ENCODE measurements around the gene CTNNBL1.

Gene CTNNBL1

GRCh38 chr20:37808233-37809070, 114.6 kb downstream of the CTNNBL1 start:
- no peak for DNase-seq (ENCODE audit: low read depth in 2 of 3, low spot score in 1 of 3)

GRCh38 chr20:37810027-37810426, 116.2 kb downstream of the CTNNBL1 start:
- no peak for DNase-seq (ENCODE audit: low read depth in 2 of 3, low spot score in 1 of 3)

GRCh38 chr20:37816003-37816402, 122.2 kb downstream of the CTNNBL1 start:
- DNase-seq (ENCODE audit: low read depth in 2 of 3, low spot score in 1 of 3), result no peak

- DNase-seq (ENCODE audit: low read depth in 2 of 3, low spot score in 1 of 3), result no peak
Measured at GRCh38 chr20:37816726-37817125, 122.9 kb downstream of the CTNNBL1 start.

- no peak for DNase-seq (ENCODE audit: low read depth in 2 of 3, low spot score in 1 of 3)
Measured at GRCh38 chr20:37821696-37822095, 127.9 kb downstream of the CTNNBL1 start.

- DNase-seq (ENCODE audit: low read depth in 2 of 3, low spot score in 1 of 3), result no peak
Measured at GRCh38 chr20:37822141-37822601, 128.3 kb downstream of the CTNNBL1 start.

- no peak for DNase-seq (ENCODE audit: low read depth in 2 of 3, low spot score in 1 of 3)
Measured at GRCh38 chr20:37823296-37823980, 129.6 kb downstream of the CTNNBL1 start.

- no peak for DNase-seq (ENCODE audit: low read depth in 2 of 3, low spot score in 1 of 3)
Measured at GRCh38 chr20:37827605-37828004, 133.8 kb downstream of the CTNNBL1 start.

- no peak for DNase-seq (ENCODE audit: low read depth in 2 of 3, low spot score in 1 of 3)
Measured at GRCh38 chr20:37828684-37829083, 134.9 kb downstream of the CTNNBL1 start.

GRCh38 chr20:37829128-37829527, 135.3 kb downstream of the CTNNBL1 start:
- DNase-seq (ENCODE audit: low read depth in 2 of 3, low spot score in 1 of 3), result no peak

- no peak for DNase-seq (ENCODE audit: low read depth in 2 of 3, low spot score in 1 of 3)
Measured at GRCh38 chr20:37833221-37833896, 139.5 kb downstream of the CTNNBL1 start.

GRCh38 chr20:37836926-37837325, 143.1 kb downstream of the CTNNBL1 start:
- DNase-seq (ENCODE audit: low read depth in 2 of 3, low spot score in 1 of 3), result no peak

- DNase-seq (ENCODE audit: low read depth in 2 of 3, low spot score in 1 of 3), result no peak
Measured at GRCh38 chr20:37837924-37838323, 144.1 kb downstream of the CTNNBL1 start.

- DNase-seq (ENCODE audit: low read depth in 2 of 3, low spot score in 1 of 3), result no peak
Measured at GRCh38 chr20:37838769-37839431, 145.1 kb downstream of the CTNNBL1 start.

GRCh38 chr20:37839432-37839827, 145.6 kb downstream of the CTNNBL1 start:
- no peak for DNase-seq (ENCODE audit: low read depth in 2 of 3, low spot score in 1 of 3)

- no peak for DNase-seq (ENCODE audit: low read depth in 2 of 3, low spot score in 1 of 3)
Measured at GRCh38 chr20:37839955-37840354, 146.1 kb downstream of the CTNNBL1 start.

GRCh38 chr20:37841389-37841788, 147.6 kb downstream of the CTNNBL1 start:
- DNase-seq (ENCODE audit: low read depth in 2 of 3, low spot score in 1 of 3), result no peak

- no peak for DNase-seq (ENCODE audit: low read depth in 2 of 3, low spot score in 1 of 3)
Measured at GRCh38 chr20:37841971-37842370, 148.1 kb downstream of the CTNNBL1 start.

- DNase-seq (ENCODE audit: low read depth in 2 of 3, low spot score in 1 of 3), result no peak
Measured at GRCh38 chr20:37845241-37845681, 151.4 kb downstream of the CTNNBL1 start.

GRCh38 chr20:37845878-37846277, 152.0 kb downstream of the CTNNBL1 start:
- no peak for DNase-seq (ENCODE audit: low read depth in 2 of 3, low spot score in 1 of 3)

GRCh38 chr20:37846573-37846972, 152.7 kb downstream of the CTNNBL1 start:
- no peak for DNase-seq (ENCODE audit: low read depth in 2 of 3, low spot score in 1 of 3)

Data from stimulated activated CD4-positive, alpha-beta T cell treated with anti-CD3 and anti-CD28 coated beads, Interleukin-12 subunit alpha, Interleukin-12 subunit beta, amount 100 ng/mL, for 48 hours (primary cell).